Choroid plexus epithelial cell (primary cell): Measurements from ENCODE around the gene TMEM198.

Experiments used
- DNase-seq: peaks from one replicate; pipeline ENCODE4 v3.0.0-alpha.2; 2010; ENCODE audit warnings: low read depth
- H3K4me3 ChIP-seq: 2 replicates; pipeline ENCODE4 v1.5.1; 2011; ENCODE audit warnings: low read depth, mild to moderate bottlenecking, control low read depth, low read length, moderate library complexity
- TF ChIP-seq, protein P1 (sequence below): conservative IDR thresholded peaks from 2 replicates; pipeline ENCODE4 v1.5.1; 2011; ENCODE audit warnings: low read depth, mild to moderate bottlenecking, control low read depth, inconsistent platforms, low read length, moderate library complexity

Gene TMEM198

DNA sequence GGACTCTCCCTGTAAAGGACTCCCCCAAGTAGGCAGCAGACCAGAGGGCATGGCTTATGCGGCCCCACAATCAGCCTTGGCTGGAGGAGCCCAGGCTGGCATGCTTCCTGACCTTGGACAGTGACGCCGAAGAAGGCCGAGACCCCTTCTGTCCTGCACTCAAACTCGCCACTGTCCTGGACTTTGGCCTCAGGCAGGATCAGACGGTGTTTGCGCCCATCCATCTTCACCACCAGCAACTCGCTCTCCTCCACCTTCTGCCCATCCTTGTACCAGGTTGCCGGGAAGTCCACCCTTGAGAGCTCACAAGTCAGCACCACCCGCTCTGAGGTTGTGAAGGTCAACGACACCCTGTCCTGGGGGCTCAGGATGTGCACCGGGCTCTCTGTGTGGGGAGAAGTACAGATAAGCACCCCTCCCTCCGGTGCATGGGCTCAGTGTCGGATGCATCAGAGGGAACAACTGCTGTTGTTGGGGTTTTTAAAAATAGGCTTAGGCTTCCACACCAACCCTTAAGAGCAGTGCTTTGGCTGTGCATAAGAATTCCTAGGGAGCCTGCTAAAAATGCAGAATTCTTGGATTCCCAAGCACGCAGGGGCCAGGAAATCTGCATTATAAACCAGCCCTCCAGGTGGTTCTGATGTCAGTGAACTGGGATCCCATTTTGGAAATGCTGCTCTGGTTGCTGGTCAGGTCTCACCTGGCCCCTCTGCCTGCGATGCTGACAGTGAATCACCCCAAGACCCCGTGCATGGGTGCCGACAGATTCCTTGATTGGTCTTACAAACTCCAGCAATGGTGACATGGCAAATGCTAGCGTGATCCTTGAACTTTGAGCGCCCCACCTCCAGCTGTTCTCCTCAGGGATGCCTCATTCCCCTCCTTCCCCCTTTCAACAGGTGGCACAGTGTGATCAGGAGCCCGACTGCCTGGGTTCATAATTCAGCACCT, 21.6 kb downstream of the TMEM198 start:
- no peak for DNase-seq
- TF ChIP-seq, protein P1, sequence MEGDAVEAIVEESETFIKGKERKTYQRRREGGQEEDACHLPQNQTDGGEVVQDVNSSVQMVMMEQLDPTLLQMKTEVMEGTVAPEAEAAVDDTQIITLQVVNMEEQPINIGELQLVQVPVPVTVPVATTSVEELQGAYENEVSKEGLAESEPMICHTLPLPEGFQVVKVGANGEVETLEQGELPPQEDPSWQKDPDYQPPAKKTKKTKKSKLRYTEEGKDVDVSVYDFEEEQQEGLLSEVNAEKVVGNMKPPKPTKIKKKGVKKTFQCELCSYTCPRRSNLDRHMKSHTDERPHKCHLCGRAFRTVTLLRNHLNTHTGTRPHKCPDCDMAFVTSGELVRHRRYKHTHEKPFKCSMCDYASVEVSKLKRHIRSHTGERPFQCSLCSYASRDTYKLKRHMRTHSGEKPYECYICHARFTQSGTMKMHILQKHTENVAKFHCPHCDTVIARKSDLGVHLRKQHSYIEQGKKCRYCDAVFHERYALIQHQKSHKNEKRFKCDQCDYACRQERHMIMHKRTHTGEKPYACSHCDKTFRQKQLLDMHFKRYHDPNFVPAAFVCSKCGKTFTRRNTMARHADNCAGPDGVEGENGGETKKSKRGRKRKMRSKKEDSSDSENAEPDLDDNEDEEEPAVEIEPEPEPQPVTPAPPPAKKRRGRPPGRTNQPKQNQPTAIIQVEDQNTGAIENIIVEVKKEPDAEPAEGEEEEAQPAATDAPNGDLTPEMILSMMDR = no peak
- no peak overlapping the region for H3K4me3 ChIP-seq

DNA sequence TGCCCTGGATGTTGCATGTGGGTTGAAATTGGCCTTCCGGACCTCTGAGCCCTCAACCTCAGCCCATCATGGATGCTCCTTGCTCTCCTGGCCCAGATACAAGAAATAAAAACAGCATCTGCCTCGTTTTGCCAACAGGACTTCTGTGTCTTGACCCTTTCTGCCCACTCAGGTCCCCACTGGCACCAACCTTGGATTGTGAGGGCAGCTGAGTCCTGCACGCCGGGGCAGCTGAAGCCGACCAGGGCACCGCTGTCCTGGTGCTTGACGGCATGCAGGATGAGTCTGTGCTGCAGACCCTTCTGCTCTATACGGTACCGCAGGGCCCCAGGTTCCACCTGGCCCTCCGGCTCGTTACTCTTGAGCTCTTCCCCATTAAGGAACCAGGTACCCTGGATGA, 22.8 kb downstream of the TMEM198 start:
- TF ChIP-seq, protein P1 = no peak
- no peak for DNase-seq
- no peak overlapping the region for H3K4me3 ChIP-seq

DNA sequence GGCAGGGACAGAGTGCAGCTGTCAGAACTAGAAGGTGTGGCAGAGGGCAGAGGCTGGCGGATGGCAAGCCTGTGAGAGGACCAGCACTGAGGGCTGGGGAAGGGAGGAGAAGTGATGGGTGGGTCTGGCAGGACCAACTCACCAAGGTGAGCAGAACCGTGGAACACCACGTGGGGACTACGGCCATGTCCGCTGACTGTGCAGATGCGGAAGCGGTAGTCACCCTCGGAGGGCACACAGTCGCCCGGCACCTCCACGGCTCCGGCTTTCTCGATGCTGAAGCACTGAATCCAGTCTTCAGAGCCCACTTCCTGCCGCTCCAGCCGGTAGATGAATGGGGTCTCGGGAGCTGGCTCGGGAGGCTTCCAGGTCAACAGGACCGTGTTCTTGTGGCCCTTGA, 23.3 kb downstream of the TMEM198 start:
- DNase-seq = no peak
- no peak overlapping the region for H3K4me3 ChIP-seq
- TF ChIP-seq, protein P1 = no peak

DNA sequence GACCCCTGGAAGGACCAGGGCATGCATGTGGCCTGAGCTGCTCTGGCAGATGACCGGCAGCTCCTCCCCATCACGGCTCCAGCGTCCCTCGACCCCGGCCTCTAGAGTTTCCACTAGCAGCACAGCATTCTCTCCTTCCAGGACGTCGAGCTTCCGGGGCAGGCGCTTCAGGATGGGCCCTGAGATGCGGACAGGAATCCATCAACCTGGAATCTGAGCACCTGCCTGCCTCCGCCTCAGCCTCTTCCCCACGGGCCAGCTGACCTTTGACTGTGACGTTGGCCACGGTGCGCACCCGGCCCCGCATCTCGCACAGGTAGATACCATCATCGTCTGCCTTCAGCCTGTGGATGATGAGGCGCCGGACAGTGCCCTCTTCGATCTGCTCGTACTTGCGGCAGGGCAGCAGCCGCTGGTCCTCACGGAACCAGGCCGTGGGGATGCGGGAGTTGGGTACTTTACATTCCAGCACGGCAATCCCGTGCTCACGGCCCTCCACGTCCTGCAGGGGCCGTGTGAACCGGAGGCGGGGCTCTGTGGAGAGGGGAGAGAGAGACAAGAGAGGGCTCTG, 24.0 kb downstream of the TMEM198 start:
- H3K4me3 ChIP-seq = no peak overlapping the region
- DNase-seq = no peak
- TF ChIP-seq, protein P1 = no peak

DNA sequence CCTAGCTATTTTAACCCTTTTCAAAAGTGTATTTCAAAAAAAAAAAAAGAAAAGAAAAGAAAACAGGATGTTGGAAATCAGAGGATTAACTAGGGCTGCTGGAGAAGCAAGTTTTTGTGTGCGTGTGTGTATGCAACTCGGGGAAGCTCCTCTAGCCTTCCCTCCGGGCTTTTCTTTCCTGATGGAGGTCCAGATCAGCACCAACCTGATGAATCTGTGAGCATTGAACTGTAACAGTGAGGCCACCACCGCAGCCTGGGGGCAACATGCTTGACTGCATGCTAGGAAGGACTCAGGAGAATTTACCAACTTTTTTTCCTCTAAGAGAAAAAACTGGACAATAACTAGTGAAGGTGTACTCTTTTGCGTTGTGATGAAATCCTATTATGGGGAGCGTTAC, 25.2 kb downstream of the TMEM198 start:
- no peak for DNase-seq
- no peak overlapping the region for H3K4me3 ChIP-seq
- TF ChIP-seq, protein P1 = no peak

DNA sequence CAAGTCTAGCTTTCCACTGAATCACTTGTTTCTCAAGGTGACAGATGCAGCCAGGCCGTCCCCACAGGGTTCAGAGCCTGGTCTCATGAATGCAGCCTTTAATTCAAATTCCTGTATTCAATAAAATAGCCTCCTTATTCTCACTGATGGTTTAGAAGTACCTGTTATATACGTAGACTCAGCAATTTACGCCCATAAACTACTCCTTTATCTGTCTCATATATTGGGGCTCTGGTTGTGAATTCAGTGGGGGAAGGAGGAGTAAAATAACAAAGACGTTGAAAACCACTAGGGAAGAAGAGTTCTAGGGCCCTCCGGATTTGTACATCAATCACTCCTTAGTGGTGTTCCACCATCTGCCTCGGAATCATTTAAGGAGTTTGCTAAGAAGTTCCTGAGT, 25.8 kb downstream of the TMEM198 start:
- TF ChIP-seq, protein P1 = no peak
- peak overlapping the region; percentile 82 for H3K4me3 ChIP-seq
- DNase-seq = no peak
